Measurements from ENCODE around the gene KRT80.

Gene KRT80

DNA sequence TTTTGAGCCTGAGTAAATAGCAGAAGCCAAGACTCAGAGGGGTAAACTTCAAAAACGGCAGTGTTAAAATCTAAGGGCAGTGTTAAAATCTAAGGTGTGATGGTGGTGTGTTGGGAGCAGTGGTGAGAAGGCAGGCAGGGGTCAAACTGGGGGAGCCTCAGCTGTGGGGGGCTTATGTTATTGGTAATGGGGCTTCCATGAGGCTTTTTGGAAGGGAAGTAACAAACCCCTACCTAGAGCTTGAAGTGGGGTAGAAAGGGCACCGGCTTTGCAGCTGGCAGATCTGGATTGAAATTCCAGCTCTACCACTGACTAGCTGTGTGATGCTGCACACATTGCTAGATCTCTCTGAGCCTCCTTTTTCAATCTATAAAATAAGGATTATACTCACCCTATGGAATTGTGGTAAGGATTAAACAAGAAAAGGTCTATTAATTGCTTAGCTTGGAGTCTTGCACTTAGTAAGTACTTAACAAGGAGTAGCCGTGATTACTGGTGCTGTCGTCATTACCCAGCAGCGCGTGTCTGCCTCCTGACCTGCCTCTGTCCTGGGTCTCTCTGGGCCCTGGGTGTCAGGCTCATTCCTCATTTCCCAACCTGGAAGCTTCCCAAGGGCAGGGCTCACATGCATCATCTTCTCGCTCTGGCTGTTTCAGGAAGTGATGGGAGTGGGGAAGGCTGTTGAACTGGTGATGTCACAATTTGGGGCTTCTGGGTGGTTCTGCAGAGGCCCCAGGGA, 18.5 kb upstream of the KRT80 start:
- no peak for DNase-seq

DNA sequence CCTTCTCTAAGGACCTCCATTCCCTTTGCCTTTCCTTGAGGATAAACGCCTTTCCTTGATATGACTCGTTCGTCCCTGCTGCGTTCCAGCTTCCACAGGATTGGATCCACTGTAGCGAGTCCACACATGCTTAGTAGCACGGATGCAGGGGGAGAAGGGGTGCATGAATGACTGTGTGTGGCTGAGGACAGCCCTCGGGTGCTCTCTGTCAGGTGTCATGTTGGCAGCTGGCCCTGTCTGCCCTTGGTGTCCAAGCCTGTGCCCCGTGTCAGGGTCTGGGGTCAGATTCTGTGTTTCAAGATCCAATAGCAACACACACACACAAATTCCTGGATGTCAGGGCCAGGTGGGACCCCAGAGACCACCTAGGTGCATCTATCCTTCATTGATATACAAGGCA, 17.5 kb upstream of the KRT80 start:
- DNase-seq, result no peak

DNA sequence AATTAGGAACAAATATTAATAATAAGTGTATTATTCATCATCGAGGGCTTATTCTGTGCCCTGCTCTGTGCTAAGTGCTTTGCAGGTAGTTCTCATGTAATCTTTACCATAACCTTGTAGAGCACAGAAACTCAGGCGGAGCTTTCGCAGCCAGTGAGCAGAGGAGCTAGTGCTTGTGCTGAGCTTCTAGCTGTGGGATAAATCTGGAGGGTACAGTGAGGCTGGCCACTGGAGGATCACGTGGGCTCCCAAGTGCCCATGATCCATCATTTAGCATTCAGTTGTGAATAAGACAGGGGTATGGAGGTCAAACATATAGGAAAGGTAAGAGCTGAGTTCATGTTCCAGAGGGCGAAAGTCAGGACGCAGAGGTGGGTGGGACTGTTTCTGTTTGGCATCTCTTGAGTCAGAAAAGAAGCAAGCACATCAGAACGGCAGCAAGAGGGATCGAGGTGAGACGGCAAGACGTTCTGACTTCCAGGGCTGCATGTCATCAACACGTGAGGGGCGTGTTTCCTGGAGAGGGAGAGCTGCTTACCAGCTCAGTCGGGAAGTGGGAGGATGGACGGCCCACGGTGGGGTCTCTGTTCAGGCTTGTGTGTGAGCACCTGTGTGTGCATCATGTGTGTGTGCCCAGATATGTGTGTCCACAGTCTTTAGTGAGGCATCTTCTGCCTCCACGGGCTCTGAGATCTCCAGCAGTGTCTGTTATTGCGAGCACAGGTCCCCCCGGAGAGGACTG, 16.8 kb upstream of the KRT80 start:
- DNase-seq, result no peak

DNA sequence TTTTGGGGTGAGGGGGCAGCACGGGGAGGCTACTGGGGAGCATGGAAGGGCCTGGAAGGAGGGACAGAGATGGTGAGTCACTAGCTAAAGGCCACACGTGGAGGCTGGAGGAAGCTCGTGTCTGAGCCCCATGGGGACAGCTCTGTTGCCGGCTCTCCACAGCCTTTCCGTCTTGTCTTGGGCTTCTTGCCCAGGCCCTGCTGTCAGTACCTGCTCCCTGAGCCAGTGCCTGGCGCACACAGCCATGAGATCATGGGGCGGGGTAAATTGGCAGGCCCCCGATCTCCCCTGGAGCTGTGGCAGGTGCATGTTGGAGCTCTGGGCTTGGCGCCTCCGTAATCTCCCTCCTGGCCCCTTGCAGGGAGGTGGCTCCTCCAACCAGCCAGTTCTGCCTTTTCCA, 16.1 kb upstream of the KRT80 start:
- DNase-seq, result no peak

DNA sequence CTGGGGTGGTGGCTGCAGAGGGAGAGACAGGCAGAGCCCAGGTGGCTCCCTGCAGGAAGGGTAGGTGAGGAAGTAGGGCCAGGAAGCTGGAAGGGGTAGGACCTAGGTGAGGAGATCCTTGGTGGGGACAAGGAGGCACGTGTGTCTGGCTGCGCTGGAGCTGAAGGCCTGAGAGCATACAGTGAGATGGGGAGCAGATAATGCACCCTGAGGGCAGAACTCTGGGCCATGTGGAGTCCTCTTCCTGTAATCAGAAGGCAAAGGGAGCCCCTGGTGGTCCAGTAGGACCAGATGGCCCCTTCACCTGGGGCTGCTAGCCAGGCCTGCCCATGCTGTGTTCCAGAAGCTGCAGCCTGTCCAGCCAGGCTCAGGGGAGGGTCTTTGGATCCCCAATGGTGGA, 15.3 kb upstream of the KRT80 start:
- no peak for DNase-seq

DNA sequence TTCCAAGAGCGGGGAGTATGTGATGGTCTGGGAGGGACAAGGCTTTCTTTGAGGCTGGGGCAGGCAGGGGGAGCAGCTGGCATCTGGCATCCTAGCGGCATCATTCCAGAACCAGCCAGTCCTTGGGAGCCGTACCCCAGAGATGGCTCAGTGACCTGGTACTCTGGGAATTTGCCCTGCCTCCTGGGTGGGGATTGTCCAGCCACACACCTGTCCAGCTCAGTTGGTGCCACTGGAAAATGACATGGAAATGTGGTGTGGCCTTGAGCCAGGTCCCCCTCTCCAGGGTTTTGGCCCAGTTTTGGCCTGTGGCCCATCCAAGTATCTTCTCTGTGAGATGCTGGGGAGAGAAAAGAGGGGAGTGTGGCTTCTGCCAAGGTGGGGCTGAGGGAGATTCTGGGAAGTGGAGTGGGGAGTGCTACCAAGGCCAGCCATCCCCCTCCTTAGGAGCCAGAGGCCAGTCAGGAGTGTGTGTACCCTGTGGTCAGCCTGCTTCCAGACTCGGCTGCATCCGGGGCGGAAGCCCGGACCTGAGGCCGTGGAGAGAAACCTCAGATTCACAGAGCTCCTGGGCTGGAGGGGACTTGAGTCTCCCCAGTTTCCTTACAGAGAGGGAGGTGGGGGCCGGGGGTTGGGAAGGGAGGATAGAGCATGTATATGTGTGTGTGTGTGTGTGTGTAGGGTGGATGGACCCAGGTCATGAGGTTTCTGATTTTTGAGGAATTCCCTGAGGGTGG, 14.7 kb upstream of the KRT80 start:
- DNase-seq, result no peak

DNA sequence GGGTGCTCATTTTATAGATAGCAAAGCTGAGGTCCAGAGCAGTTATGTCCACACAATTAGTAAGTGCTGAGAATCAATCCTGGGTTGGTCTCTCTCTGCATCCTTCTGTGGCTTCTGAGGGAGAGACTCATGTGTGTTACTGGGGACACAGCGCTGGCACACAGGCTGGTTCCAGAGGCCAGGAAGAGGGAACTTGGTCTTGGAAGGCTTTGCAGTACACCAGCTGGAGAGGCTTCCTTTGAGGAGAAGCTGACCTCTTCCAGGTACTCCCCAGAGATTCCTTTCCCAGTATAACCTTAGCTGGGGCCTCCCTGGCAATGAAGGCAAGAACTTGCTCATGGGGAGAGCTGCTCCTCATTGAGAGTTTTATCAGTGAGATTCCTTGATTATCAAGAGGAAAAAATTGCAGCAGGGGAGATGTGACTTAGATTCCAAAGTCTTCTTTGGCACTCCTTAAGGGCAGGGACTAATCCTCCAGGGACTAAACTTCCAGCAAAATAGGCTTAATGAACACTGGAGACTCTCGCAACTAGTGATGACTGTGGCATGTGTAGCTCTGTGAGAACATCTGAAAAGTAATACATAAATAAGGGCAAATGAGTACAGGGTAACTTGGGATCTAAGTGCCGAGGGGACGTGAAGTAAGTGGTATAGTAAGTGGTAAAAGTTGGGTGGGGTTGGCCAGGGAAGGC, 13.9 kb upstream of the KRT80 start:
- no peak for DNase-seq

DNA sequence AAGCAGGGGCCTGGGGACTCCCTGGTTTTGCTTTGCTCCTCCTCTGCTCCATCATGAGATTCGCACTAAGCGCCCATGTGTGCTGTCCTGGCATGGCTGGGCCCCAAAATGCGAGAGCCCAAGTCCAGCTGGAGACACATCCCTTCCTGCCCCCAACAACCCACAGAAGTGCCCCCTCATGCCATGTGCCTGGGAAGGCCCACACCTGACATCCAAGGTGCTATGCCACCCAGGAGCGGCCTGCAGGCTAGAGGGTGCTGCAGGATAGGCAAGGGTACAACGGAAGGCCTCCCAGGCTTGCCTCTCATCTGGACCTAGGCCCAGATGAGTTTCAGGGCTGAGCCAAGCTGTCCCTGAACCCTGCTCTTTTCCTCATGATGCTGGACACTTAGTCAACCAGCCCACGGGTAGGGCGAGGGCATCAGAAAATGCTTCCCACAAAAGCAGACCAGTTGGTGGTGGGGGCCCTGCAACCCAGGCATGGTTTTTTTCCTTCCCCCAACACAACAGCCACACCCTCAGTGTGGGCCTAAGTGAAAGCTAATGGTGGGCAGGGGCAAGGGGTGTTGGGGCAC, 13.2 kb upstream of the KRT80 start:
- DNase-seq, result no peak

DNA sequence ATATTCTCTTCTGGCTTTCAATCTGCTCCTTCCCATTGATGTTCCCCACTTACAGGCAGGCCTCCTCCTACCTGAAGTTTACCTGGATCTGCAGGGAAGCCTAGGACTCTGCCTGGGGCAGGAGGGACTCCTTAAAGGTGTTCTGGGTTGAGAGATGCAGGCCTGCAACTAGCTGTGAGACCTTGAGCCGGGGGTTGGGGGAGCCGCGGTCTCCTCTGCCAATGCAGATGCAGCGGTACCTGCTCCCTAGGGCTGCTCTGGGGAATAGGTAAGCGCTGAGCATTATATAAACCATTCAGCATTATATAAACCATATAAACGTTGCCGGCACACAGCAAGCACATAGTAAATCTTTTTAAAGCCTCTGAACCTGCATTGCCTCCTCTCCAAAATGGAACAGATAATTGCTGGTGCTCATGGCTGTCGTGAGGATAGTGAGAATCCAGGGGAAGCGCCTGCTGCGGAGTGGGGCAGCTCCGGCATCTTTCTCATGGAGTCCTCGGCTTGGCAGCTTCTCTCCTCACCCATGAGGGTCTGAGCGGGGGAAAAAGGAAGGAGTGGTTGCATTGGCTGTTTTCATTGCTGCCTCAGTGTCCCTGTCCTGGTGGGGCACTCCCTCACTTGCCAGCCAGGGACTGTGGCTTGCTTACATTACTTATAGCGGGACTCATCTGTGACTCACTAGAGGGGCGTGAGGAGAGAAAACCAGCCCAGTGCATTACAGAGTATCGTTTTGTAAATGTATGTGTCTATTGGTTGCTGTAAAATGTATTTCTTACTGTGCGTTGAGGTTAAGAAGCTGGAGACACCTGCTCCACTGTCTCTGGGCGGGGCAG, 12.5 kb upstream of the KRT80 start:
- no peak for DNase-seq

DNA sequence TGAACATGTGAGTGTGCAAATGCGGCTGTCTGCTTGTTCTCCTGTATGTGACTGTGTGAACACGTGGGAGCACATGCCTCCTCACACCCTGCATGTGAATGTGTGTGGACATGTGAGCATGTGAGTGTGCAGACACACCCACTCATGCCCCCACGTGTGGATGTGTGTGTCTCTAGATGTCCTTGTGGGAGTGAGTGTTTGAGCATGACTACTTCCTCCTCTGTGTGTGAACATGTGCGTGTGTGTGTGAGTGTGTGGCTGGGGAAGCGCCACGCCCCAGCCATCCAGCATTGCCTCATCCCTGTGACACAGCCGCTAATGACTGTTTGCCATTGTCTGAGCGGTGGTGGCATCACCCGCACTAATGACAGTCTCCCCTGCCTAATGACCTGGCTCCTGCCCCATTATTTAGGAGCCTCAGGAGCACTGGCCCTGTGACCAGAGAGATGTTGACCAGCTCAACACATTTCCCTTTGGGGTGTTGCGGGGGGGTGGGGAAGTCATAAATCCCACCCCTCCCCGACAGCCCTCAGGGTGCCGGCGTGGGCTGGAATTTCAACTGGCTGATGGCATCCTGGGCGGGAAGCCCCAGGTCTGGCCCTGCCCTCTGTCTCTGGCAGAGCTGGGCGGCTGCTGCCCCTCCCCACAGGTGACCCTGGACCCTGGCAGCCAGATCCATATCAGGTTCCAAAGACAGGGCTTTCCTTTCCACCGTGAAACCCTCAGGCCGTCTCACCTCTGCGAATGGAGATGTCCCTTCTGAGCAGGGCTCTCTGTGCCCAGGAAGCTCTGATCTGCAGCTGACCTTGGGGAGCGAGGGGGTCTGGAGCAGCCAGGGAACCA, 11.5 kb upstream of the KRT80 start:
- DNase-seq, result no peak

DNA sequence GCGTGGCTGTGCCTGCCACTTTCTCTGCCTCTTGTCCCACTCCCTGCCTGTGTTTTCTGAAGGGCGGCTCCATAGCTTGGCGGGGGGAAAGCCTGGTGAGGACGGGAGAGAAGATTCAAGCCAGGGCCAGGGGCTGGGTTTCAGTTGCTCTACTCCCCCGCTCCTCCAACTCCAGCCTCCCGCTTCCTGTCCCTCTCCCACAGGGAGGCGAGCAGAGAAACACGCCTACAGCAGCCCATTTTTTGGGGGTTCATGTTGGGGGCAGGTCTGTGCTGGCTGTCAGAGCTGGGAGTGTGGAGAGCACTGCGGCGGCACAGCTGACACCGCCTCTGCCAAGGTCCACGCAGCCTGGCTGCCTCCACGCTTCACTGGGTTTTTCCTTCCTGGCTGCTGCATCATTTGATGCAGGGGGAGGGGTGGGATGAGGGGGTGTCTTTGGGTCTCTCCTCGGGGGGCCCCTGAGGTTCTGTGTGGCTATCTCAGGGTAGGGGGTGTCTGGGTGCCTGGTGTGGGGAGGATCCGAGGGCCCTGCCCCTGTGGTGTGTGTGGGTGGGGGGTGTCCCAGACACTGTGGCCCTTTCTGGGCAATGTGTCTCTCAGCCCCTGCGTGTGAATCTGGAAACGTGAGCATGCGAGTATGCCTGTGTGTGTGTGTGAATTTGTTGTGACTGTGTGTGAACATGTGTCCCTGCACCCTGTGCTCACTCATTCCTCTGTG, 10.7 kb upstream of the KRT80 start:
- no peak for DNase-seq

DNA sequence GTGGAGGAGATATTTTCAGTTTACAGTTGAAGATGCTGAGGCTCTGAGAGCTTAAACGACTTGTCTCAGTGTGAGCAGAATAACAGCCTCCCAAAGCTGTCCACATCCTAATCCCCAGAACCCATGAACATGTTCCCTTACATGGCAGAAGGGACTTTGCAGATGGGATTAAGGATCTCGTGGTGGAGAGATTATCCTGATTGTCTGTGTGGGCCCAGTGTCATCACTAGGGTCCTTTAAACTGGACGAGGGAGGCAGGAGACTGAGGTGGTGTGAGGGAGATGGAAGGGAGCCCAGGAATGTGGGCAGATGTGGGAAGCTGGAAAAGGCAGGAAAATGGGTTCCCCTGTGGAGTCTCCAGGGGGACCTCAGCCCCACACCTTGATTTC, 9.6 kb upstream of the KRT80 start:
- no peak for DNase-seq

DNA sequence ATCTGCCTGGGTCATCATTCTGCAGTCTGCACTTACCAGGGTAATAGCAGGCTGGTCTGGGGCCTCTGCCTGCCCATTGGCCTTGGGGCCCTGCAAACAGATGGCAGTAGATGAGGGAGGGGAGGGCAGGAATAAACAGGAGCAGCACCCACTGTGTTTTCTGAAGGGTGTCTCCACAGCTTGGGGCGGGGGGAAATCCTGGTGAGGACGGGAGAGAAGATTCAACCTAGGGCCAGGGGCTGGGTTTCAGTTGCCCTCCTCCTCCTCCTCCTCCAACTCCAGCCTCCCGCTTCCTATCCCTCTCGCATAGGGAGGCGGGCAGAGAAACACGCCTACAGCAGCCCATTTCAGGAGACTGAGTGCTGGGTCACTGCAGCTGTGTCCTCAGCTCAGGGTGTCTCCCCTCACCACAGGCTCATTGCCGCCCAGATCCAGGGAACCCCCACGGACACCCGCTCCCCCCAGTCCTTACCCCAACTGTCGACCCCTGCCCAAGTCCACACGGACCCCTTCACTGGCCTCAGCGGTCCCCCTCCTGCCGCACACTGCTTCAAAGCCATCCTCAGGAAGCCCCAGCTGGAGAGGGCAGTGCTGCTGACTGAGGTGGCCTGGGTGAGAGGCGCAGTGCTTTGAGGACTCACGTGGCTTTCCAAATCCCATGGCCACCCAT, 9.1 kb upstream of the KRT80 start:
- no peak for DNase-seq

DNA sequence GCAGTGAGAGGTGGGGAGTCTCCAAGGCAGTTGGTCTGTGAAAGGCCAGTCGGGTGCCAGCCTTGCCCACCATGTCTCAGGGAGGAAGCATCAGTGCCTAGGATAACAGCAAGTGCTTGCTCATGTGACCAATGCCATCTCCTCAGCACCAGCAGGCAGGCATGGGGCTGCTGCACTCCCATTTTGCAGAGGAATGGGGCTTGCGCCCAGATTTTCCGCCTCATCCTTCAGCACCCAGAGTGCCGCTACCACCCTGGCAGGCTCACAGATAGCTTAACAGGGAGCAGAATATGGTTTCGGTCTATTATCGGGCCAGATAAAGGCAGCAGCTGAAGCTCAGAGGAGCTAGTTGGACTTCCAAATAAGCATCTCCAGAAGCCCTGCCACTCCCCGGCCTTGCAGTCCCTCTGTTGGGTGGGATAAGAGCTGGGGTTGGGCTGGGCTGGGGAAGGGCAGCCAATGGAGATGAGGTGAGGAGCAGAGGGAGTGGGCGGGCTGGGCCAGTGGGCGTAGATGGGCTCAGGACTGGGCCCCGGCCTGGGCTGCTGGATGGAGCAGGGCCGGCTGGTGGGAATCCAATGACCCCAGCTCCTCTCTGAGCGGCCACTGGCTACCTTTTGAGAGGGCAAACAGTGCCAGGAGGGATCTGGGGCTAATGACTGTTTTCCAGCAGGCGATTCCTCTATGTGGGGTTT, 8.4 kb upstream of the KRT80 start:
- no peak for DNase-seq

DNA sequence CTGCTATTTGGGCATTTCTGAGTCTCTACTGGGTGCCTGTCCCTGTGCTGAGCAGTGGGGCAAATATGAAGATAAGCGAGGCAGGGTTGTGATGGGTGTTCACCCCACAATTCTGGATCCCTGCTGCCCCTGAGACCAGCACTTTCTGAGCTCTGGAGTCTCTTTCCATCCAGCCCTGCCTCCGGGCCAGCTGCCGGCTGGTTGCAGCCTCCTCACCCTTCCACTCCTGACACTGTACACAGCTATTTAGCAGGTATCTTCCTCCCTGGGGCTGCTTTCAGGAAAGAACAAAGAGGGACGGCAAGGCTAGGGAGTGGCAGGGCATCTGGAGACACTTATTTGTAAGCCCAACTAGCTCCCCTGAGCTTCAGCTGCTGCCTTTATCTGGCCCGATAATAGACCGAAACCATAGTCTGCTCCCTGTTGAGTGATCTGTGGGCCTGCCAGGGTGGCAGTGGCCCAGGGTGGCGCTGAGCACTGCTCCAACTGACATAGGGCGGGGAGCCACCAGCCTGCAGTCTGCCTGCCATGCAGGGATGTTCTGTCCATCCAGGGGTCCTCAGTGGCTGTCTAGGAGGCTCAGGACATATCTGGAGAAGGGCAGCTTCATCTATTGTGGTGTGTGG, 7.6 kb upstream of the KRT80 start:
- no peak for DNase-seq

DNA sequence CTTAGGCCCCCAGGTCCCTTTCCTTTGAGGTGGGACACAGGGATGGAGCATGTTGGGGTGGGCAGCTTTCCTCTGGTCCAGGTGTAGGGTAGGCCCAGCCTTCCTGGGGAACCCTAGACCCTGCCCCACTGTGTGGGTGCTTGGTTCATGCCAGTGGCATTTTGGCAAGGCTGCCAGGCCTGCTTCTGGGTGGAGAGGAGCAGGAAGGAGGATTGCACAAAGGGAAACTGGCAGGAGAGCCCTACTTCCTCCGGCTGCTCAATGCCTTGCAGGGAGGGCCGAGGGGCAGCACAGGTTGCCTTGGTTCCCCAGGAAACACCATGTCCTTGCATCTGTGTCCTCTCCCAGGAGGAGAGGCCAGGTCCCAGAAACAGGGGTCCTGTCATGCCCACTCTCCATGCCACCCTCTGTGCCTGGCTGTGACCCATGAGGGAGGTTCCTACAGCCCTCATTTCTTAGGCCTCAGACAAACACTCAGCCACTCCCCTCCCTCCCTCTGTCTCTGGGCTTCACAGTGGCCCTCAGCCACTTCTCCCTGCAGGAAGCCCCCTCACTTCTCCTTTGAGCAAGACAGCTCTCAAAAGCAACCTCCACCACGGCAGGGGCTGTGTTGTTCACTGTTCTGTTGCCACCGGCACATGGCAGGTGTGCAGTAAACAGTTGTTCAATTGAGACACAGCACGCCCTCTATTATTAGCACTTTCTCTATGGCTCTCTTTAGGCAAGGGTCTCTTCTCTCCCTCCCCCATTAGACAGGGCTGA, 6.8 kb upstream of the KRT80 start:
- DNase-seq, result no peak

DNA sequence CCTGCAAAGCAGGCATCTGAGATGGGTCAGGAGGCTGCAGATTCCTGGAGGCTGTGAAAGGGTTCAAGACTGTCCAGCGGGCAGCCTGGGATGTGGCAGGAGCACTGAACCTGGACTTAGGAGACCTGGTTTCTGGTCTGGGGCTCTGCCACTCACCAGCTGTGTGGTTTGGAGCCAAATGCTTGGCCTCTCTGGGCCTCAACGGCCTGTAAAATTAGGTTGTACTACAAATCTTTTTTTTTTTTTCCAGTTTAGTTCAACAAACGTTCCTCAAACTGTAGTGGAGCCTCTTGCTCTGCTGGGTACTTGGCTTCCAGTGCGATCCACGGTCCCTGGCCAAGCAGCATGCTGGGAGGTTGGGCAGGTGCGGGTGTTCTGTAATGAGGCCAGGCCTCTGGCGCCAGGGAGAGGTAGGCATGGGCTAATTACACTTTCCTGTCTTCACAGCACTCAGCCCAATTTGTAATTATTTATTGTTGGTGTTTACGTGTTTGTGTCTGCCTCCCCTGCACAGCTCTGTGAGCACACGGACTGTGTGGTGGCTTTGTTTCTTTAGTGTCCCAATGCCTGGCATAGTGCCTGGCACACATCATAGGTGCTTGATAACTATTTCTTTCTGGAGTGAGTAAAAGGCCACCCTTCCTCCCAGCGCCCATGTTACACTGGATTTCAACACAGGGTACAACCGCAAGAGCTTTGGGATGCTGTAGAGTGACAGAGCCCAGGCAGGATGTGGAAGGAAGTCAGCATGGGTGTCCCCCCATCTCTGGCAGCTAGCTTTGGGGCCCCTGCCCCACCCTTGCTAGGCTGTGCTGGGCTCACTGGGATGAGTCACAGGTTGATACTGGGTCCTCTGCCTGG, 5.8 kb upstream of the KRT80 start:
- no peak for DNase-seq

All from central memory CD4-positive, alpha-beta T cell (primary cell).